Regular cardiac myocyte (primary cell): ENCODE measurements around the gene ANKFY1. TPM values are rescaled to one million over a fixed set of nuclear protein-coding genes. Genes with fewer than 3 reads are reported as not detected.

ENCODE experiments used
- total RNA-seq: library from RNA; depleted of rRNA; stranded (reverse); fragments of >200 nt; gene quantifications from 2 replicates; pipeline ENCODE4 v1.2.3, GENCODE V29; 2014

Gene ANKFY1
- 34.7 and 48.5 TPM in 2 replicates for total RNA-seq

GRCh38 chr17:4263282-4264215 is at the start of gene ANKFY1:
ANKFY1 (minus strand) TSS chr17:4263979; CDS start chr17:4263941, 38 bp downstream.

Other genes starting within 250 kb of the ANKFY1 start
- gene ZZEF1, start 120.9 kb downstream of the ANKFY1 start, total RNA-seq: 27.3 and 34.1 TPM in 2 replicates
- gene CYB5D2, start 120.8 kb downstream of the ANKFY1 start, total RNA-seq: 15.1 and 32.1 TPM in 2 replicates
- 24.8 and 28.4 TPM in 2 replicates for gene UBE2G1, start 102.7 kb upstream of the ANKFY1 start, total RNA-seq
- not detected in 2 replicates for gene SPNS3, start 170.0 kb upstream of the ANKFY1 start, total RNA-seq
- gene SPNS2, start 234.9 kb upstream of the ANKFY1 start, total RNA-seq: 0.96 and 1.1 TPM in 2 replicates